Measurements from ENCODE around the gene UBE2N. TPM values are rescaled to one million over a fixed set of nuclear protein-coding genes. Genes with fewer than 3 reads are reported as not detected.

UBE2N gene
- total RNA-seq, result 10 to 100 TPM; 22.5 to 44.8 (median 40.6) TPM

DNA sequence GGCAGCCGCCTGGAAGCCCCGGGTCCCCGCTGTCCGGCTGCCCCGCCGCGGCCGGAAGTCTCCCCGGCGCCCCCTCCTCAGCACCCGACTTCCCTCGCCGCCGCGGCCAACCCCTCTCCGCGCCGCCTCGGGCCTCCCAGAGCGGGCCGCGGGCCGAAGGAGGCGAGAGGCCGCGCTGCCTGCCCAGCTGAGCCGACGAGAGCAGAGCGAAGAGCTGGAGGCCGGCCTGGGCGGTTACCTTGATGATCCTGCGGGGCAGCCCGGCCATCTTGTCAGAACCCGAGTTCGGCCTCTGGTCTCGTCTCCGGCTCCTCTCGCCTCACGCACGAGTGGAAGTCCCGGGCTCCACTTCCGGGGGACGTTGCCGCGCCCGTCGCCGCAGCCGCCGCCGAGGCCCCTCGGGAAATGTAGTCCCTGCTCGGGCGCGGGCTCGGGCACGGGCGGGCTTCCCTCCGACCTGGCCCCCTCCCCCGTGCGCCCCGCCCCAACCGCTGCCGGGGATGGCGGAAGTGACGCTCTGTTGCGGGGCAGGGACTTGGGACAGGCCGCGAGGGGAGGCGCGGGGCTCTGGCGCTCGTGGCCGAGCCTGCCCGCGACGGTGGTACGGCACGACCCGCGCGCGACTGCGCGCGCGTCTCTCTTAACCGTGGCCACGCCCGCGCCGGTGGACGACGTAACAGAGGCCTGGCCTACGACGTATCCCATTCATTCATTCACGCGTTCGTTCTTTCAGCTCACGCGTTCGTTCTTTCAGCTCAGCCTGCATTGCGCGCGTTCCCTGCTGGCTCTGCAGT is at the start of gene UBE2N:
Gene UBE2N, minus strand, starts transcription at position 331 of the 794 bp plus-strand sequence. Its CDS starts 63 bp downstream, at position 268.
- H3K4me3 ChIP-seq (ENCODE audit: low read depth, poor library complexity, severe bottlenecking), result peak within 1 kb of the TSS; percentile 100
- intact Hi-C loops (cut with DNase I; ENCODE audit: low total_unique reads), result no loop called here
- DNase-seq (ENCODE audit: low spot score in 2 of 2), result peak; percentile 94 to 99
- 0 to 1% methylated on average over 37 to 45 of the region's 105 CpGs for WGBS, 2 donors
- TF ChIP-seq POLR2A (IDR thresholded peaks at IDR 0.05), result no peak
- TF ChIP-seq CTCF (IDR thresholded peaks at IDR 0.05), result no peak

- intact Hi-C loops (cut with DNase I; ENCODE audit: low total_unique reads), result no loop called here
- TF ChIP-seq CTCF (IDR thresholded peaks at IDR 0.05), result no peak
- no peak for DNase-seq (ENCODE audit: low spot score in 2 of 2)
- no peak overlapping the region for H3K4me3 ChIP-seq (ENCODE audit: low read depth, poor library complexity, severe bottlenecking)
- WGBS, 2 donors, result 79 to 81% methylated on average over 8 of the region's 8 CpGs
These were observed 42.7 kb upstream of the UBE2N start for GRCh38 chr12:93484315-93484981.

DNA sequence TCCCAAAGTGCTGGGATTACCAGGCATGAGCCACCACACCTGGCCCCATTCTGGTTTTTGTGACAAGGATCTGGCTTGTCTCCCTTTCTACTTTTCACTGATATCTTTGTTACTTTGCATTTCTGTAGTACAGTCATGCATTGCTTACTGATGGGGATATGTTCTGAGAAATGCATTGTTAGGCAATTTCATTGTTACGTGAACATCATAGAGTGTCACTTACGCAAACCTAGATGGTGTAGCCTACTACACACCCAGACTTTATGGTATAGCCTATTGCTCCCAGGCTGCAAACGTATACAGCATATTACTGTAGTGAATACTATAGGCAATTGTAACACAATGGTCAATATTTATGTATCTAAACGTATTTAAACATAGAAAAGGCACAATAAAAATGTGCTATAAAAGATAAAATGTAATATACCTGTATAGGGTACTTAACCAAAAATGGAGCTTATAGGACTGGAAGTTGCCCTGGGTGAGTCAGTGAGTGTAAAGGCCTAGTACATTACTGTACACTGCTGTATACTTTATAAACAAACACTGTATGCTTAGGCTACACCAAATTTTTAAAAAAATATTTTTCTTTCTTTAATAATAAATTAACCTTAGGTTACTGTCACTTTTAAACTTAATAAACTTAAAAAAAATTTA is 41.5 kb upstream of the UBE2N start:
- WGBS, 2 donors, result 90 to 92% methylated on average over 4 of the region's 4 CpGs
- intact Hi-C loops (cut with DNase I; ENCODE audit: low total_unique reads), result no loop called here
- no peak overlapping the region for H3K4me3 ChIP-seq (ENCODE audit: low read depth, poor library complexity, severe bottlenecking)
- TF ChIP-seq CTCF (IDR thresholded peaks at IDR 0.05) (no peak), POLR2A (IDR thresholded peaks at IDR 0.05) (no peak)
- DNase-seq (ENCODE audit: low spot score in 2 of 2), result no peak

DNA sequence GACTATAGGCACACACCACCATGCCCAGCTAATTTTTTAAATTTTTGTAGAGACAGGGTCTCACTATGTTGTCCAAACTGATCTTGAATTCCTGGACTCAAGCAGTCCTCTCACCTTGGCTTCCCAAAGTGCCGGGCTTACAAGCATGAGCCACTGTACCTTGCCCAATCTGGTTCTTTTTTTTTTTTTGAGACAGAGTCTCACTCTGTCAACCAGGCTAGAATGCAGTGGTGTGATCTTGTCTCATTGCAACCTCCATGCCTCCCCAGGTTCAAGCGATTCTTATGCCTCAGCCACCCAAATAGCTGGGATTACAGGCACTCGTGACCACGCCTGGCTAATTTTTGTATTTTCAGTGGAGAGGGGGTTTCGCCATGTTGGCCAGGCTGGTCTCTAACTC is 41.0 kb upstream of the UBE2N start:
- no peak overlapping the region for H3K4me3 ChIP-seq (ENCODE audit: low read depth, poor library complexity, severe bottlenecking)
- TF ChIP-seq CTCF (IDR thresholded peaks at IDR 0.05) (no peak), POLR2A (IDR thresholded peaks at IDR 0.05) (no peak)
- intact Hi-C loops (cut with DNase I; ENCODE audit: low total_unique reads), result no loop called here
- DNase-seq (ENCODE audit: low spot score in 2 of 2), result no peak
- WGBS, 2 donors, result 85 to 94% methylated on average over 5 of the region's 5 CpGs

- no peak for DNase-seq (ENCODE audit: low spot score in 2 of 2)
- H3K4me3 ChIP-seq (ENCODE audit: low read depth, poor library complexity, severe bottlenecking), result no peak overlapping the region
- TF ChIP-seq CTCF (IDR thresholded peaks at IDR 0.05), result no peak
- TF ChIP-seq POLR2A (IDR thresholded peaks at IDR 0.05), result no peak
- intact Hi-C loops (cut with DNase I; ENCODE audit: low total_unique reads), result no loop called here
These were observed 34.8 kb upstream of the UBE2N start for GRCh38 chr12:93476555-93476954.

Measured in lower leg skin (tissue), 4 donors.